HG02571 (cell line): ENCODE measurements around the gene PIWIL4.

Experiments used
- ATAC-seq: cut with Tn5 transposase; IDR thresholded peaks from one replicate; pipeline ENCODE4 v1.9.1; 2021; ENCODE audit warnings: mild to moderate bottlenecking, moderate library complexity; ENCODE audit not compliant: unreplicated experiment

PIWIL4 gene

GRCh38 chr11:94567181-94567670 is at the start of gene PIWIL4:
TSS of gene PIWIL4 (plus strand) at chr11:94567368. CDS start at chr11:94567519, 151 bp downstream.
- no peak for ATAC-seq

DNA sequence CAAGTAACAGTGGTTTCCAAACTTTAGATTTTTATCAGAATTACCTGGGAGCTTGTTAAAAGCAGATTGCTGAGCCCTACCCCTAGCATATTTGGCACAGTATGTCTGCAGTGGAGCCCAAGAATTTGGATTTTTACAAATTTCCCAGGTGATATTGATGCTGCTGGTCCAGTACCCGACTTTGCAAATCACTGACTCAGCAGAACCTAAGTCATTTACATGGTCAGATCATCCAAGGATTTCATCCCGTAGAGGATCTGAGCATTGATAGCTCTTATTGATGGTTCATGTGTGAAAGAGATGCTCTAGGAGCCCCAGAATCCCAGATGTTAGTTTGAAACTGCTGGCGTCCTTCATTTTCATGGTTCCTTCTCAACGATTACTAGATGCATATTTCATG is 48.9 kb upstream of the PIWIL4 start:
- ATAC-seq = no peak

- ATAC-seq = no peak
Observed at GRCh38 chr11:94519478-94520084, 47.6 kb upstream of the PIWIL4 start.

- ATAC-seq = no peak
Observed at GRCh38 chr11:94521684-94522083, 45.5 kb upstream of the PIWIL4 start.

GRCh38 chr11:94524341-94524740 is 42.8 kb upstream of the PIWIL4 start:
- ATAC-seq = no peak

DNA sequence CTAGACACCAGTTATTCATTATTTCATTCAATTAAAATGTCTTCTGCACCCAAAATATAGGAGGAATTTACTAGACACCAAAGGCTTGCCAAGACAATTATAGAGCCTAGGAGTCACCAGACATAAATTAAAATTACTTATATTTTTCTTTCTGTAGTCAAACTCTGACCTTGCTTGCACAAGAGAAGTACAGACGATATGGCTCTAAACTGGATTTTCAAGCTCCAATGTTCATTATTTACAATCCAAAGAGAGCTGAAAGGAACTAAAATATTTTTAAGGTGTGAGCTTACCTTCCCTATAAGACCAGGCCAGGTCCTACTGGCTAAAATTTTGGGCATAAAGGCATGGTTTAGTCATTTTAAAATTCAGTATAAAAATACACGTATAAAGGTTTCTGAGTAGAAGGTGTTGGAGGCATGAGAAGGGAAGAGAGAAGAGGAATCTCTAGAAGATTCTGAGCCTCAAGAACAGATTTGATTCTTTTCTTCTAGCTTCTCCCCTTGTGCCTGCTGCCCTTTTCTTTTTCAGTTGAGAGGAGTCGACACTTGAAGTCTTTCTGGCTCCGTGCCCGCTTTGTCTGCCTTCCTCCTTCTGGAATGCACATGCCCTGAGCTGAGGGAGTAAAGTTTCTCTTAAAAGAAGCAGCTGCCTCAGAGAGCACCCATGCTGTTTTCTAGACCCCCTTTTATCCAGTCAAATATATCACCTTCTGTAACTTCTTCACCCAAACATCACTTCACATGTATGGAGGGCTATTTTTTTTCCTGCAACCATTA is 41.4 kb upstream of the PIWIL4 start:
- no peak for ATAC-seq

DNA sequence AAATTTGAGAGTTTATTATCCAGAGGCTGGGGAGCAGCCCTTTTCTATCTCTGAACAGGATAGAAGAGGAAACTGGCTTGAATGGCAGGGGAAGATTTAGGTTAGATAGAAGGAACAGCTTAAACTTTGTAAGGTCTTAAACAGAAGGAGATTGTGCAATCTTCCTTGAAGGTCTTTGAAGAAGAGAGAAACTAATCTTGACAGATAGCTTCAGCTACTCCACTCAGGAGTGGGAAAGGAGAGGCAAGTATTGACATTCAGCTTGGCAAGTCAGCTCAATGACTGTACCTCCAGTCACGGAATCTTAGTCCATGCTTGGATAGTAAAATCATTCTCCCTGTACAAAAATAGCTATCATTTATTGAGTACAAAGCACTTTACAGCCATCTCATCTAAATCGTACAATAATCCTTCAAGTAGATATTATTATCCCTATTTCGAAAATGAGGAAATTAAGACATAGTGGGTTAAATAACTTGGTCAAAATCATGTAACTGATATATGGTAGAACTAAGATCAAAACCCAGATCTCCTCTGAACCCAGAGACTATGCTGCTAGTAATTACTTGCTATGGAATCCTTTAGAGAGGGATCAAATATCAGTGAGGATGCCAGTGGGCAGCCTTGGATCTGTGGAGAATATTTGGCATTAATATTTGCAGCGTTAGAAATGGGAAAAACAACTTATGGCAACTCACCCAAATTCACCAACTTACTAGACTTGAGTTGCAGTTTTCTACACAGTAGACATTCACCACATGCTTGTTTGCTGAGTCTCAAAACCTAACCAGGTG is 40.3 kb upstream of the PIWIL4 start:
- ATAC-seq = no peak

DNA sequence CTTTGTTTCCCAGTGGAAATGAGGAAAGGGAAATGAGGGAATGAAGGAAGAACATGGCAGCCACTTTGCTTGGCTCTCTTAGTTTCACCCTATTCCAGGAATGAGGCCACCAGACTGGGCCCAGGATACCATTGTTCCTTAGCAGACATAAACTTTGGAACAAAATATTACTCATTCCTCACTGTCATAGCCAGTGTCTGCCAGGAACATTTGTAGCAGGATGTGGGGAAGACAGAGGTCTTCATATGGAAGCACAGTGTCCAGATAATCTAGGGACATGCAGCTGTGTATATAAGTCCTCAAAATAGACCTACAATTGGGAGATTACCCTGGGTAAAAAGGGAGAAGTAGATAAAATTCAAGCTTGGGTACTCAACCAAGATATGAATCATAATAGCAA is 38.6 kb upstream of the PIWIL4 start:
- no peak for ATAC-seq

DNA sequence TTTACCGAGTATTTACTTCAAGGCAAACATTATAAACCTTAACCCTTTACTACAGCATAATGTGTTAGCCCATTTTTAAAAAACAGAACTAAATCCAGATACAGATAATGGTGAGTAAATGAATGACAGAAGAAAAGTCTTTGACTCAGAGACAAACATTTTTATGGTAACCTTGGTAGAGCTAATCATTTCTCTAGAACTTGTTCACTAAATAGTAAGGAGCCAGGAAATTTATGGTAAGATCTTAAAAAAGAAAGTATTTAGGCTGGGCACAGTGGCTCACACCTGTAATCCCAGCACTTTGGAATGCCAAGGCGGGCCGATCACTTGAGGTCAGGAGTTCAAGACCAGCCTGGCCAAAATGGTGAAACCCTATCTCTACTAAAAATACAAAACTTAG is 35.0 kb upstream of the PIWIL4 start:
- no peak for ATAC-seq

GRCh38 chr11:94533206-94533605 is 34.0 kb upstream of the PIWIL4 start:
- ATAC-seq = no peak

- ATAC-seq = no peak
Observed at GRCh38 chr11:94533696-94534630, 33.2 kb upstream of the PIWIL4 start.

DNA sequence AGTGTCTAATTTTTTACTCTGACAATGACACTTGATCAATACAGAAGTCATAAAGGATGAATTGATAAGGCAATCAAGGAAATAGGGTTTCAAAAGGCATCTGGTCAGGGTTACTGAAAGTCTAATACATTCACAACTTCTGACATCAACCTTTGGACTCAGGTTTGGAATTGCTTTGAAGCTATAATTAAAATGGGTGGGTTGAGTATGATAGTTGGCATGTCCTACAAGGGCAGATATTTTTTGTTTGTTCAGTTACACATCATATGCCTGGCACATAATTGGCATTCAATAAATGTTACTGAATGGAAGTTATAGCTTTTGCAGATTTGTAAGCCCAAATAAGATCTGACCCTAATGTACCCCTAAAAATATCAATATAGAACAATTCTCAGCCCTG is 30.8 kb upstream of the PIWIL4 start:
- ATAC-seq = no peak

DNA sequence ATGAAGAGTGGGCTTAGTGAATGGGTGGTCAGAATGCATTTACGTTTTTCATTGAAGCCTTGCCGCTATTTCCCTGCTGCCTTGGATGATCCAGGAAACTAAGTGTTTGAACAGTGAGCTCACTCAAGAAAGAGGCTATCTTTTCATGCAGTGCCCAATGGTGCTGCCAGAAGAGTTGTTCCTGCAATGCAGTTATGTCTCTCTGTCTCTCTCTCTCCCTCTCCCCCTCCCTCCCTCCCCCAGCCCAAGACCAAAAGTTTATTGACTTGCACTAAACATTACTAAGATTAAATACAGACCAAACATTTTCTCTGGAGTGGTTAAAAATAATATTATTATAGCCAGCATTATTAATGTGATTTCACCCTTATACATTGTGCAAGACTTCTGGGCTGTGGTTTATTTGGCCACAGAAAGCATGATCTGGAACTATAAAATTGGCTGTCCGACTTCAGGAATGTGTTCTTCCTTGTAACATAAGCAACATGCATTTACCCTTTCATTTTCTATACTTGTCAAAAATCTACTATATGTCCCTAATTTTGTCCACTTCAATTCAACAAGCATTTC is 30.1 kb upstream of the PIWIL4 start:
- ATAC-seq = no peak

- no peak for ATAC-seq
Observed at GRCh38 chr11:94539420-94539819, 27.7 kb upstream of the PIWIL4 start.

- ATAC-seq = peak; percentile 87
Observed at GRCh38 chr11:94543695-94544645, 23.2 kb upstream of the PIWIL4 start, which contains the start of gene FUT4. TSS of gene FUT4 (plus strand) at chr11:94543921. CDS start at chr11:94544134, 213 bp downstream.

- no peak for ATAC-seq
Observed at GRCh38 chr11:94544646-94545263, 22.4 kb upstream of the PIWIL4 start.

DNA sequence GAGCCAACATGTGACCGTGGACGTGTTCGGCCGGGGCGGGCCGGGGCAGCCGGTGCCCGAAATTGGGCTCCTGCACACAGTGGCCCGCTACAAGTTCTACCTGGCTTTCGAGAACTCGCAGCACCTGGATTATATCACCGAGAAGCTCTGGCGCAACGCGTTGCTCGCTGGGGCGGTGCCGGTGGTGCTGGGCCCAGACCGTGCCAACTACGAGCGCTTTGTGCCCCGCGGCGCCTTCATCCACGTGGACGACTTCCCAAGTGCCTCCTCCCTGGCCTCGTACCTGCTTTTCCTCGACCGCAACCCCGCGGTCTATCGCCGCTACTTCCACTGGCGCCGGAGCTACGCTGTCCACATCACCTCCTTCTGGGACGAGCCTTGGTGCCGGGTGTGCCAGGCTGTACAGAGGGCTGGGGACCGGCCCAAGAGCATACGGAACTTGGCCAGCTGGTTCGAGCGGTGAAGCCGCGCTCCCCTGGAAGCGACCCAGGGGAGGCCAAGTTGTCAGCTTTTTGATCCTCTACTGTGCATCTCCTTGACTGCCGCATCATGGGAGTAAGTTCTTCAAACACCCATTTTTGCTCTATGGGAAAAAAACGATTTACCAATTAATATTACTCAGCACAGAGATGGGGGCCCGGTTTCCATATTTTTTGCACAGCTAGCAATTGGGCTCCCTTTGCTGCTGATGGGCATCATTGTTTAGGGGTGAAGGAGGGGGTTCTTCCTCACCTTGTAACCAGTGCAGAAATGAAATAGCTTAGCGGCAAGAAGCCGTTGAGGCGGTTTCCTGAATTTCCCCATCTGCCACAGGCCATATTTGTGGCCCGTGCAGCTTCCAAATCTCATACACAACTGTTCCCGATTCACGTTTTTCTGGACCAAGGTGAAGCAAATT is 21.7 kb upstream of the PIWIL4 start:
- no peak for ATAC-seq

GRCh38 chr11:94546162-94546470 is 21.1 kb upstream of the PIWIL4 start:
- ATAC-seq = no peak
